Upper lobe of left lung (tissue), 6 donors: ENCODE results near the gene AJAP1. TPM values are rescaled to one million over a fixed set of nuclear protein-coding genes. Genes with fewer than 3 reads are reported as not detected.

Experiments
- ATAC-seq, 2 donors: fragments of 200-7000 bp; cut with Tn5 transposase; one replicate each; pipeline ENCODE4 v1.9.1; 2022; ENCODE audit warnings: mild to moderate bottlenecking in 2 of 2, moderate library complexity in 2 of 2; ENCODE audit not compliant: low FRiP score in 2 of 2
- DNase-seq, 2 donors: peaks; one replicate each; pipeline ENCODE4 v3.0.0-alpha.2; 2019 to 2020
- H3K27ac ChIP-seq, 4 donors: fragments of 200-600 bp; sonication (generic); one replicate each; pipeline ENCODE4 v1.5.1; 2016 to 2019
- H3K27me3 ChIP-seq, 4 donors: fragments of 200-600 bp; sonication (generic); one replicate each; pipeline ENCODE4 v1.5.1; 2017 to 2019
- H3K36me3 ChIP-seq, 4 donors: fragments of 200-600 bp; sonication (generic); one replicate each; pipeline ENCODE4 v1.5.1; 2016 to 2019
- H3K4me1 ChIP-seq, 4 donors: fragments of 200-600 bp; sonication (generic); one replicate each; pipeline ENCODE4 v1.5.1; 2018 to 2019
- H3K4me3 ChIP-seq, 4 donors: fragments of 200-600 bp; sonication (generic); one replicate each; pipeline ENCODE4 v1.5.1; 2017 to 2019; ENCODE audit warnings: mild to moderate bottlenecking in 2 of 4, moderate library complexity in 1 of 4
- H3K9me3 ChIP-seq, 4 donors: fragments of 200-600 bp; sonication (generic); one replicate each; pipeline ENCODE4 v1.5.1; 2018 to 2019
- EP300 ChIP-seq, 4 donors: sonication (generic); formaldehyde crosslinking; IDR thresholded peaks; one replicate each; pipeline ENCODE4 v1.5.1; 2017; ENCODE audit warnings: antibody characterized with exemption in 4 of 4, control low read depth in 2 of 4
- POLR2A ChIP-seq, 4 donors: fragments of 450-650 bp; IDR thresholded peaks; one replicate each; pipeline ENCODE4 v1.5.1; 2016 to 2017; ENCODE audit warnings: antibody characterized with exemption in 4 of 4, mild to moderate bottlenecking in 2 of 4
- POLR2AphosphoS5 ChIP-seq, 2 donors: sonication (generic); formaldehyde crosslinking; IDR thresholded peaks; one replicate each; pipeline ENCODE4 v1.5.1; 2017; ENCODE audit warnings: antibody characterized with exemption in 2 of 2
- WGBS, 2 donors: methylation state at CpG; one replicate each; pipeline ENCODE4 v1.1.5; 2017 to 2018; 5-methylcytosine and 5-hydroxymethylcytosine counted together
- total RNA-seq, 6 donors: library from RNA; depleted of rRNA in 4 of 6; stranded (reverse); fragments of >200 nt in 4 of 6; gene quantifications; one replicate each; pipeline versions ENCODE4 v1.1.0 to v1.2.1, GENCODE V29; 2016 to 2021
- TF ChIP-seq, protein P1 (sequence below), 6 experiments: fragments of 450-650 bp in 4 of 6; fragments of 200-600 bp in 2 of 6; sonication (generic) in 2 of 6; IDR thresholded peaks; one replicate each; pipeline ENCODE4 v1.5.1; 2016 to 2019; ENCODE audit warnings: antibody characterized with exemption in 6 of 6
- donor health status: DM: no; HTN: no; CAD: no; lungs with moderate emphysema.
- donor health status: DM: no; HTN: yes; CAD: no; lungs with severe emphysema.

AJAP1 gene
- total RNA-seq, 6 donors from 2014 or later, result 0.54 to 4.6 (median 2.9) TPM

DNA sequence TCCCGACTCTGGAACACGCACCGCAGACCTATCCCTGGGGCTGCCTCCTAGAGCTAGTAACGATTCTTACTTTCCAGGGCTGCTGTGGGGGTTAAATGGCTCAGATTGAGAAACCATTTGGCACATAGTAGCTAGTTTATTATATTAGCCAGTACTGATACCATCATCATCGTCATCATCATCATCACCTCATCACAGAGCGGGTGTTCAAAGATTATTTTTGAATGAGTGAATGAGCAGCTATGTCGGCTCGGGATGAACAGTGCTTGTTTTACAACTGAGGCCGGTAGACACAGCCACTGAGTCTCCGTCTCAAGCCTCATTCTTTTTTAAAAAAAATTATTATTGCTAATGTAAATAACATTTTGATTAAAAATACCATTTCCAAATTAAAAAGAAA is 13.5 kb upstream of the AJAP1 start:
- Histone ChIP-seq H3K27me3 (no peaks in the 10 kb centered on the region), H3K4me3 (no peak overlapping the region), H3K36me3 (no peaks in the 10 kb centered on the region), H3K27ac (no peak overlapping the region), H3K9me3 (no peaks in the 10 kb centered on the region), H3K4me1 (no peaks in the 10 kb centered on the region)
- no peak for ATAC-seq
- no peak for DNase-seq
- WGBS, 2 donors, result 73 to 86% methylated on average over 10 of the region's 10 CpGs
- TF ChIP-seq POLR2A (IDR thresholded peaks at IDR 0.05) (no peak), POLR2AphosphoS5 (IDR thresholded peaks at IDR 0.05) (no peak), EP300 (IDR thresholded peaks at IDR 0.05) (no peak)
- TF ChIP-seq, protein P1, sequence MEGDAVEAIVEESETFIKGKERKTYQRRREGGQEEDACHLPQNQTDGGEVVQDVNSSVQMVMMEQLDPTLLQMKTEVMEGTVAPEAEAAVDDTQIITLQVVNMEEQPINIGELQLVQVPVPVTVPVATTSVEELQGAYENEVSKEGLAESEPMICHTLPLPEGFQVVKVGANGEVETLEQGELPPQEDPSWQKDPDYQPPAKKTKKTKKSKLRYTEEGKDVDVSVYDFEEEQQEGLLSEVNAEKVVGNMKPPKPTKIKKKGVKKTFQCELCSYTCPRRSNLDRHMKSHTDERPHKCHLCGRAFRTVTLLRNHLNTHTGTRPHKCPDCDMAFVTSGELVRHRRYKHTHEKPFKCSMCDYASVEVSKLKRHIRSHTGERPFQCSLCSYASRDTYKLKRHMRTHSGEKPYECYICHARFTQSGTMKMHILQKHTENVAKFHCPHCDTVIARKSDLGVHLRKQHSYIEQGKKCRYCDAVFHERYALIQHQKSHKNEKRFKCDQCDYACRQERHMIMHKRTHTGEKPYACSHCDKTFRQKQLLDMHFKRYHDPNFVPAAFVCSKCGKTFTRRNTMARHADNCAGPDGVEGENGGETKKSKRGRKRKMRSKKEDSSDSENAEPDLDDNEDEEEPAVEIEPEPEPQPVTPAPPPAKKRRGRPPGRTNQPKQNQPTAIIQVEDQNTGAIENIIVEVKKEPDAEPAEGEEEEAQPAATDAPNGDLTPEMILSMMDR (IDR thresholded peaks at IDR 0.05), result no peak

GRCh38 chr1:4647391-4647790 is 7.0 kb upstream of the AJAP1 start:
- DNase-seq, result no peak
- 78 to 96% methylated on average over 1 of the region's 1 CpG for WGBS, 2 donors

GRCh38 chr1:4648657-4649056 is 5.8 kb upstream of the AJAP1 start:
- Histone ChIP-seq H3K27ac (no peak overlapping the region), H3K27me3 (peaks cover 0 to 9% (median 7%) of the 10 kb centered on the region in 4 donors), H3K9me3 (no peaks in the 10 kb centered on the region), H3K4me3 (no peak overlapping the region), H3K36me3 (no peaks in the 10 kb centered on the region), H3K4me1 (peaks cover 5 to 11% (median 7%) of the 10 kb centered on the region in 4 donors)
- DNase-seq (no peak), ATAC-seq (no peak)
- 73 to 80% methylated on average over 1 to 2 of the region's 2 CpGs for WGBS, 2 donors
- TF ChIP-seq POLR2A (IDR thresholded peaks at IDR 0.05) (no peak), POLR2AphosphoS5 (IDR thresholded peaks at IDR 0.05) (no peak), EP300 (IDR thresholded peaks at IDR 0.05) (no peak)
- TF ChIP-seq, protein P1 (IDR thresholded peaks at IDR 0.05), result no peak

More at GRCh38 chr1:4647391-4647790, 7.0 kb upstream of the AJAP1 start:
- Histone ChIP-seq H3K4me1 (peaks cover under 1 to 2% (median 1%) of the 10 kb centered on the region in 4 donors), H3K4me3 (no peak overlapping the region), H3K9me3 (no peaks in the 10 kb centered on the region), H3K27ac (no peak overlapping the region), H3K36me3 (no peaks in the 10 kb centered on the region), H3K27me3 (no peaks in the 10 kb centered on the region)
- TF ChIP-seq, protein P1 (IDR thresholded peaks at IDR 0.05), result no peak
- TF ChIP-seq EP300 (IDR thresholded peaks at IDR 0.05), result no peak
- no peak for TF ChIP-seq POLR2AphosphoS5 (IDR thresholded peaks at IDR 0.05)
- TF ChIP-seq POLR2A (IDR thresholded peaks at IDR 0.05), result no peak
- no peak for ATAC-seq

- no peak overlapping the region for H3K4me3 ChIP-seq
- H3K27ac ChIP-seq, result no peak overlapping the region
- no peaks in the 10 kb centered on the region for H3K9me3 ChIP-seq
- H3K4me1 ChIP-seq, result peaks cover 5 to 23% (median 11%) of the 10 kb centered on the region in 4 donors
- WGBS, 2 donors, result 53 to 62% methylated on average over 8 of the region's 8 CpGs
- peaks cover 0 to 24% (median 11%) of the 10 kb centered on the region in 4 donors for H3K27me3 ChIP-seq
- ATAC-seq (no peak), DNase-seq (no peak)
- TF ChIP-seq POLR2AphosphoS5 (IDR thresholded peaks at IDR 0.05), result no peak
- TF ChIP-seq EP300 (IDR thresholded peaks at IDR 0.05), result no peak
- TF ChIP-seq POLR2A (IDR thresholded peaks at IDR 0.05), result no peak
- TF ChIP-seq, protein P1 (IDR thresholded peaks at IDR 0.05), result no peak
- no peaks in the 10 kb centered on the region for H3K36me3 ChIP-seq
Observed at GRCh38 chr1:4650481-4650880, 3.9 kb upstream of the AJAP1 start.

DNA sequence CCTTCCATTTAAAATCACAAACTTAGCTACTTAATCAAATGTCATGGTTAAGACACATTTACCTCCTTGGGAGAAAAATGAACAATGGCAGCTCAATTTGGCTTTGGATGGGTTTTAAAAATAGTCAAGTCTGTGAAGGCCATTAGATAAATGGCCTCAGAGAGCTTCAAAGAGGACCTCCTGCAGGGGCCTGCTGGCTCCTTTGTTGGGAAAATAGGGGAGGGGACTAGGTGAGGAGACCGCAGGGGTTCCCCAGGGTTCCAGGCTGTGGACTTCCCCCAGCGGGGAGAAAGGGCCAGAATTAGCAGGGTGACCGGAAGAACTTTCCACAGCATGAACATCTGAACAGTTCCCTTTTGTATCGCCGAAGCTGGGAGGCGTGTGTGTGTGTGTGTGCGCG is 3.4 kb upstream of the AJAP1 start:
- ATAC-seq (no peak), DNase-seq (no peak)
- Histone ChIP-seq H3K36me3 (no peaks in the 10 kb centered on the region), H3K27me3 (peaks cover 0 to 29% (median 12%) of the 10 kb centered on the region in 4 donors), H3K4me1 (peaks cover 5 to 27% (median 11%) of the 10 kb centered on the region in 4 donors), H3K27ac (no peak overlapping the region), H3K9me3 (no peaks in the 10 kb centered on the region), H3K4me3 (no peak overlapping the region)
- TF ChIP-seq POLR2AphosphoS5 (IDR thresholded peaks at IDR 0.05) (no peak), EP300 (IDR thresholded peaks at IDR 0.05) (no peak), POLR2A (IDR thresholded peaks at IDR 0.05) (no peak)
- TF ChIP-seq, protein P1 (IDR thresholded peaks at IDR 0.05), result no peak
- WGBS, 2 donors, result 49 to 67% methylated on average over 8 of the region's 8 CpGs
